HG03175 (cell line): ENCODE results near the gene FAM3A.

Source experiments
- ATAC-seq: cut with Tn5 transposase; IDR thresholded peaks from one replicate; pipeline ENCODE4 v1.9.1; 2021; ENCODE audit warnings: mild to moderate bottlenecking, moderate library complexity; ENCODE audit not compliant: unreplicated experiment

The FAM3A gene

GRCh38 chrX:154483325-154483724, 32.7 kb downstream of the FAM3A start:
- no peak for ATAC-seq

GRCh38 chrX:154482786-154483185, 33.2 kb downstream of the FAM3A start:
- ATAC-seq: no peak

- ATAC-seq: no peak
Measured at GRCh38 chrX:154481911-154482601, 34.0 kb downstream of the FAM3A start.

- ATAC-seq: no peak
Measured at GRCh38 chrX:154481195-154481594, 34.8 kb downstream of the FAM3A start.

- peak; percentile 90 for ATAC-seq
Measured at GRCh38 chrX:154478728-154479622, 37.1 kb downstream of the FAM3A start, which contains the start of gene LAGE3. Gene LAGE3, minus strand, starts transcription at chrX:154479281. Its CDS starts 366 bp downstream, at chrX:154478915.

GRCh38 chrX:154477891-154478477, 38.0 kb downstream of the FAM3A start:
- no peak for ATAC-seq

GRCh38 chrX:154476821-154477220, 39.2 kb downstream of the FAM3A start:
- ATAC-seq: no peak

- no peak for ATAC-seq
Measured at GRCh38 chrX:154473683-154474082, 42.3 kb downstream of the FAM3A start.

GRCh38 chrX:154472685-154473632, 43.1 kb downstream of the FAM3A start:
- no peak for ATAC-seq

GRCh38 chrX:154471839-154472684, 44.0 kb downstream of the FAM3A start:
- ATAC-seq: no peak

GRCh38 chrX:154470914-154471568, 45.0 kb downstream of the FAM3A start:
- no peak for ATAC-seq

GRCh38 chrX:154470434-154470833, 45.6 kb downstream of the FAM3A start:
- no peak for ATAC-seq

- ATAC-seq: no peak
Measured at GRCh38 chrX:154469880-154470279, 46.2 kb downstream of the FAM3A start.

GRCh38 chrX:154469114-154469513, 46.9 kb downstream of the FAM3A start:
- no peak for ATAC-seq

GRCh38 chrX:154468217-154468616, 47.8 kb downstream of the FAM3A start:
- ATAC-seq: no peak

GRCh38 chrX:154467556-154467955, 48.5 kb downstream of the FAM3A start:
- no peak for ATAC-seq

GRCh38 chrX:154466907-154467306, 49.1 kb downstream of the FAM3A start:
- ATAC-seq: no peak

- ATAC-seq: no peak
Measured at GRCh38 chrX:154466036-154466435, 50.0 kb downstream of the FAM3A start.

- no peak for ATAC-seq
Measured at GRCh38 chrX:154465601-154466000, 50.4 kb downstream of the FAM3A start.
